Thymus (tissue), 11 donors: ENCODE data around the gene ABHD5. TPM values are rescaled to one million over a fixed set of nuclear protein-coding genes. Genes with fewer than 3 reads are reported as not detected.

Experiments used
- DNase-seq, 9 donors: peaks; one replicate each; pipeline ENCODE4 v3.0.0-alpha.2; 2013; ENCODE audit warnings: low spot score in 9 of 9, low read depth in 6 of 9, missing footprints in 1 of 9
- H3K27ac ChIP-seq, 2 donors: one replicate each; pipeline ENCODE4 v1.5.1; 2013; ENCODE audit warnings: control low read depth in 1 of 2, low read depth in 1 of 2, low read length in 1 of 2, mild to moderate bottlenecking in 1 of 2, moderate library complexity in 1 of 2
- H3K27me3 ChIP-seq, 2 donors: one replicate each; pipeline ENCODE4 v1.5.1; 2013; ENCODE audit warnings: low read length in 1 of 2; ENCODE audit not compliant: control insufficient read depth in 2 of 2, insufficient read depth in 1 of 2
- H3K36me3 ChIP-seq, 2 donors: one replicate each; pipeline ENCODE4 v1.5.1; 2013; ENCODE audit warnings: low read length in 1 of 2, mild to moderate bottlenecking in 1 of 2, moderate library complexity in 1 of 2; ENCODE audit not compliant: control insufficient read depth in 2 of 2, insufficient read depth in 2 of 2
- H3K4me1 ChIP-seq, 2 donors: one replicate each; pipeline ENCODE4 v1.5.1; 2013; ENCODE audit warnings: low read length in 2 of 2; ENCODE audit not compliant: control insufficient read depth in 2 of 2, insufficient read depth in 2 of 2
- H3K4me3 ChIP-seq, 2 donors: one replicate each; pipeline ENCODE4 v1.5.1; 2013; ENCODE audit warnings: low read length in 2 of 2, control low read depth in 1 of 2, mild to moderate bottlenecking in 1 of 2
- H3K9me3 ChIP-seq, 2 donors: one replicate each; pipeline ENCODE4 v1.5.1; 2013; ENCODE audit warnings: low read length in 1 of 2, mild to moderate bottlenecking in 1 of 2; ENCODE audit not compliant: control insufficient read depth in 2 of 2, insufficient read depth in 1 of 2
- WGBS: extraction: QIAGEN DNeasy Blood & Tissue Kit; methylation state at CpG from one replicate; pipeline ENCODE4 v1.1.7; 2013; 5-methylcytosine and 5-hydroxymethylcytosine counted together
- polyA plus RNA-seq: library from polyadenylated mRNA; stranded (reverse); fragments of 200-250 nt; gene quantifications from one replicate; pipeline ENCODE4 v1.2.3, GENCODE V29; 2013
- total RNA-seq: library from RNA; stranded (reverse); fragments of 120-200 nt; gene quantifications from one replicate; pipeline ENCODE4 v1.2.4, GENCODE V29; 2013
- donor health status: healthy.

ABHD5 gene
- total and polyA plus RNA-seq, 2 donors = 10.3 to 17.9 TPM

DNA sequence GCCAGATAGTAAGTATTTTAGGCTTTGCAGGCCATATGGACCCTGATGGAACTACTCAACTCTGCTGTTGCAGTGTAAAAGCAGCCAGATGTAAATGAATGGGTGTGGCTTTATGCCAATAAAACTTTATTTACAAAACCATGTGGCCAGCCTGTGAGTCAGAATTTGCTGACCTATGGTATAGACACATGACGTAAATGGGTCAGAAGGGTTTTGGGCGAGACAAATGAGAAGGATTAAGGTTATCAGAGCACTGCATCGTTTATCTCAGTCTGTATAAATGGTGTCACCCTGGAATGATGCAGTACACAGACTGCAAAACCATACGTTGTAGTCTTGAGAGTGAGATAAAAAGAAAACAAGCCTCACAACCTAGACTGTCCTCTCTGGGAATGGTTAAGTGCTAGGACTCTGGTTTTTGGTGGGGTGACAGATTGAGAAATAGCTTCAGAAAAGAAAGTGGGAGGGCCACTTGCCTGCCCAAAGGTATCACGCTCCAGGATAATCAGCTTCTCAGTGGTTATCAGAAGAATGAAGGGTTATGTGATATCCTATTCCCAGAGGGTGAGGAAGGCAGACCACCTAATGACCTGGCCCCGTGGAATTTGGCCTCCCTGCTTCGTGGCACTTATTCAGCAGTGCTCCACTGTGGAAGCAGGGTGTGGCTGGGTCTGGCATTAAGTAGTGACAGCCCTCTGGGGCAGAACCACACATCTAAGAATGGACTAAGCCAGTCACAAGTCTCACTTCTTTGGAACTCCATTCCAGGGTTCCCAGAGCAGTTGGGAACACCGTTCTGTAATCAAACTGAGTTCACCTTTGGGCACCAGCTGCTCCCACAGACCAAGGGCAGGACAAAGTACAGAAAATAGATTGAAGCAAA lies 46.1 kb downstream of the ABHD5 start:
- Histone ChIP-seq H3K36me3 (peaks cover 0 to 5% of the 10 kb centered on the region in 2 donors), H3K4me3 (no peak overlapping the region), H3K27ac (no peak overlapping the region), H3K4me1 (no peaks in the 10 kb centered on the region), H3K27me3 (no peaks in the 10 kb centered on the region), H3K9me3 (no peaks in the 10 kb centered on the region)
- DNase-seq = no peak
- 94% methylated on average over 8 of the region's 8 CpGs for WGBS

DNA sequence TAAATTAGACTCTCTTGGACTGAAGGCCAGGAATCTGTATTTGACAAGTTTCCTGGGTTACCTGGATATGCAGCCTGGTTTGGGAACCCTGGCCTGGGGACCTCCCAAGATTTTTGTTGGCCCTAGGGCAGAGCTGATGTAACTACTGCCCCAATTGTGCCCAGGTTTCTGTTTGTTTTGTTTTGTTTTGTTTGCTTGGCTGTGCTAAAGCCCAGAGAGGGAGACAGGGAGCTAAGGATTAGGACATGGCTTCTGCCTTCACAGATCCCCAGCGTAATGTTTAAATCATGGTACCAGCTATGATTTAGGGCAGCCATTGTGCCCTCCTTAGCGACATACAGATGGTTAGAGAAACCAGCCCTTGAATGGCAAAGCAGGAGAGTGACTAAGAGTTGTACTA lies 47.6 kb downstream of the ABHD5 start:
- WGBS = 97% methylated on average over 2 of the region's 2 CpGs

DNA sequence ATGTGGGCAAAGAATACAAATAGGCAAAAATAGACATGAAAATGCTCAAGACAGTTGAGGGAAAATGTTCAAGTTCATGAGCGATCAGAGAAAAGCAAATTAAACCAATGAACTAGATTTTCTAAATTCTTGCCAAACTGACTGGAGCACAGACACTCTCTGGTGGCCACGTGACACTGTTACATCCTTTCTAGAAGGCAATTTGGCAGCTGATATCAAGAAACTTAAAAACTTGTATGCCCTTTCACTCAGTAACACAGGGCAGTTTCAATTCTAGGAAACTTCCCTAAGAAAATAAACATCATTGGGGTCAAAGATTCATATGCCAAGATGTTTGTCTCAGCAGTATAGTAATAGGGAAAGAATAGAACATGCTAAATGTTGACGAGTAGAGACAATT lies 52.2 kb downstream of the ABHD5 start:
- Histone ChIP-seq H3K4me3 (no peak overlapping the region), H3K27ac (no peak overlapping the region), H3K27me3 (no peaks in the 10 kb centered on the region), H3K4me1 (no peaks in the 10 kb centered on the region), H3K9me3 (peaks cover 0 to 4% of the 10 kb centered on the region in 2 donors), H3K36me3 (no peaks in the 10 kb centered on the region)
- WGBS = 61% methylated on average over 3 of the region's 3 CpGs
- no peak for DNase-seq

More for the DNA sequence above, 47.6 kb downstream of the ABHD5 start:
- no peaks in the 10 kb centered on the region for H3K4me1 ChIP-seq
- no peak for DNase-seq
- no peak overlapping the region for H3K27ac ChIP-seq
- H3K9me3 ChIP-seq = no peaks in the 10 kb centered on the region
- no peaks in the 10 kb centered on the region for H3K36me3 ChIP-seq
- no peaks in the 10 kb centered on the region for H3K27me3 ChIP-seq
- no peak overlapping the region for H3K4me3 ChIP-seq

DNA sequence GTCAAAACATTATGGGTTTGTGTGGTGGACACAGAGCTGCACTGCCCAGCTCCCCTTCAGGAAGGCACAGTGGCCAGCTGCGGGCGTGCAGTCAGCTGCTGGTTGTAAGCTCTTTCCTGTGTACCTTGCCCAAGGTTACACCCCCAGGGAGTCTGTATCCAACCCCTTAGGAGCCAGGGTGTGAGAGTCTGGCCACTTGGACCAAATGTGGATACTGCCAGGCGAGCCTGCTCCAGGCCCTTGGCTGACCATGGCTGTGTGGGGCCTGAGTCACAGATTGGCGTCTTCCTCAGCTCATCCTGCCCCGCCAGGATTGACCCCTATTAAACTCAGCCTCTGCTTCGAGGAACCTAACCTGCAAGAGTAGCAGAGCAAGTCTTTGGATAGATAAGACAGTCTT lies 56.9 kb downstream of the ABHD5 start:
- DNase-seq = no peak
- Histone ChIP-seq H3K4me3 (no peak overlapping the region), H3K9me3 (peaks cover 0 to 4% of the 10 kb centered on the region in 2 donors), H3K27ac (no peak overlapping the region), H3K4me1 (no peaks in the 10 kb centered on the region), H3K36me3 (no peaks in the 10 kb centered on the region), H3K27me3 (peaks cover 0 to 2% of the 10 kb centered on the region in 2 donors)
- WGBS = 87% methylated on average over 6 of the region's 6 CpGs

DNA sequence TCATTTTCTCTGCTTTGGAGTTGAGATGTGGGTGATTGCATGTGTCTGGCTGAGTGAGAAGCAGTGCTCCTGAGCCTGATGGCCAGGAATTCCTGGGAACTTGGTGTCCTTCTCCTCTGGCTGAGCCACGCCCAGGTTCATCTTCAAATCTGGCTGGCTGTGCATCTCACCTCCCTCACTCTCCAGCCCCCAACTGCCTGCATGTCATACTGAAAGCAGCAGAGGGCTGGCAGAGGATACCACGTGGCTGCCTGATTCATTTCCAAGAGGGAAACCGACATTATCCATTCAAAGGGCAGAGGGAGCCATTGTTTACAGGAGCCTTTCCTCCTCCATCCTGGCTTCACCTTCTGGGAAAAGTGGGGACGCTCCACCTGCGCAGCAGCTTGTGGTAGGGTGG lies 57.4 kb downstream of the ABHD5 start:
- WGBS = 81% methylated on average over 5 of the region's 5 CpGs
- Histone ChIP-seq H3K4me1 (no peaks in the 10 kb centered on the region), H3K27me3 (peaks cover 0 to 2% of the 10 kb centered on the region in 2 donors), H3K27ac (no peak overlapping the region), H3K36me3 (no peaks in the 10 kb centered on the region), H3K9me3 (peaks cover 0 to 4% of the 10 kb centered on the region in 2 donors), H3K4me3 (no peak overlapping the region)
- DNase-seq = no peak

DNA sequence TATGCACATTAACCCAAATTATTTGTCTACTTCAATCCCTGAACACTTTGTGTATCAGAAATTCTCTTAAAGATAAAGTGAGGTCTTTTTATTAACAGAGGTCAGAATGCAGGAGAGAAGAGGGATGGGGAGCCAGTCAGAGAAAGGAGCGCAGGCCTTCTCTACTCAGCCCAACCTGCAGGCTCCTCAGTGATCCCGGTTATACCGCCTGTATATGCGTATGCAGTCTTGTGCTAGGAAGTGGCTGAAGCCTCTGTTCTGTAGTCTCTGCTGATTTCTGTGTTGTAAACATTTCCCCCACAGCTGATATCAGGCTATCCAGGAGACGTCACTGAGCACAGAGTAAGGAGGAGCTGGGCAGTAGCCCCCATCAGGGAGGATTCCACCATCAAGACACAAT lies 57.9 kb downstream of the ABHD5 start:
- WGBS = 95% methylated on average over 5 of the region's 5 CpGs
- peaks cover 0 to 2% of the 10 kb centered on the region in 2 donors for H3K27me3 ChIP-seq
- H3K4me3 ChIP-seq = no peak overlapping the region
- H3K27ac ChIP-seq = no peak overlapping the region
- H3K9me3 ChIP-seq = peaks cover 0 to 4% of the 10 kb centered on the region in 2 donors
- no peak for DNase-seq
- no peaks in the 10 kb centered on the region for H3K4me1 ChIP-seq
- no peaks in the 10 kb centered on the region for H3K36me3 ChIP-seq

DNA sequence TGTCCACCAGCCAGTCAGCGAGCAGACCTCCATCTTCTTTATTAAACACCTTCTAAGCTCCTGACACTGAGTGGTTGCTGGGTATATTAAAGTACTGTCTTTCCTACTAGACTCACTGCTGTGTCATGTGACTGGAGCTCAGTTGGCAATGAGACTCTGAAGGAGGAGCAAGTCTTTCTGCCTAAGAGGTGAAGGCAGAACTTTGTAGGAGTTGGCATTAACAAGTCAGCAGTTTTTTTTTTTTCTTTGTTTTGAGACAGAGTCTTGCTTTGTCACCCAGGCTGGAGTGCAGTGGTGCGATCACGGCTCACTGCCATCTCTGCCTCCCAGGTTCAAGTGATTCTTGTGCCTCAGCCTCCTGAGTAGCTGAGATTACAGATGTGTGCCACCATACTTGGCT lies 62.2 kb downstream of the ABHD5 start:
- Histone ChIP-seq H3K27me3 (peaks cover 0 to 2% of the 10 kb centered on the region in 2 donors), H3K4me1 (peaks cover 7% of the 10 kb centered on the region in 2 donors), H3K4me3 (no peak overlapping the region), H3K36me3 (no peaks in the 10 kb centered on the region), H3K9me3 (no peaks in the 10 kb centered on the region), H3K27ac (no peak overlapping the region)
- WGBS = 98% methylated on average over 3 of the region's 3 CpGs
- no peak for DNase-seq

DNA sequence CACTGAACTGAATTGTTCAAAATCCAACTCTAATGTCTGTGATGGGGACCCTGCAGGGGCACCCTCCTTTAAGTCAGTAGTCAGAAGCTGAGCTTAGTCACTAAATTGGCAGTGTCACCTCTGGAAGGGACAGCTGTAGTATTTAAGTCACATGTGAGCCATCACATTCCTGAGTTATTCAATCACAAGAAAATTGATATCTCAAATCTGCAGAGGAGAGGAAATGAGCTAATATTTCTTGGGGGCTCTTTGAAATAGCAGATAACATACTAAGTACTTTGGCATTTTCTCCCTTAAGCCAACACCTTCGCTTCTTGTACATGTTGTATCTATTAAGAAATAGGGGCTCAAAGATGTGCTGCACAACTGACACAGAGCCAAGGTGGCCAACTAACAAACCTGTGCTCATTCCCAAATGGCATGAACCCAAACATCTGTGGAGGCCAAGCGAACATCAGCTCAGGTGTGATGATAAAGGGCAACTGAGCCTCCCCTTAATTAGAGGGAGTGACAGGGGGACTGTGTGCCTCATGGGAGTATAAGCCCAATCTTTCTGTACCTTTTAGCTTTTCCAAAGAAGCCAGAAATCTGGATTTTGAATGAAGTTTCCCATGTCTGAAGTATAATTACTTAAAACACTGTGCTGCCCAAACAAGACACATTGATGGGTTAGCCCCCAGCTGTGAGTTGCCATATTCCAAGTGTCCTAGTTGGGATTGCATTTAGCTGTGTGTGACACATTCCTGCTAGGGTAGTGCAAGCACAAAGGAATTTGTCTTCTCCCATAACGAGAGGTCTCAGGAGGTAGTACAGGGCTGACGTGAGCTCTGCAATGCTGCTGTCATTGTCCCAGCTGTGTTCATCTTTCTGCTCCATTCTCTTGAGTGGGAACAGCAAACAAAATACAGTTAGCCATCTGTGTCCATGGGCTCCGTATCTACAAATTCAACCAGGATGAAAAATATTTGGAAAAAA lies 63.3 kb downstream of the ABHD5 start:
- Histone ChIP-seq H3K27ac (no peak overlapping the region), H3K4me1 (peaks cover 7 to 10% of the 10 kb centered on the region in 2 donors), H3K9me3 (no peaks in the 10 kb centered on the region), H3K36me3 (no peaks in the 10 kb centered on the region), H3K27me3 (peaks cover 0 to 2% of the 10 kb centered on the region in 2 donors), H3K4me3 (no peak overlapping the region)
- no peak for DNase-seq
- whole genome bisulfite sequencing = 95% methylated on average over 5 of the region's 5 CpGs
